ENCODE data around the gene SPACA9.

The SPACA9 gene

DNA sequence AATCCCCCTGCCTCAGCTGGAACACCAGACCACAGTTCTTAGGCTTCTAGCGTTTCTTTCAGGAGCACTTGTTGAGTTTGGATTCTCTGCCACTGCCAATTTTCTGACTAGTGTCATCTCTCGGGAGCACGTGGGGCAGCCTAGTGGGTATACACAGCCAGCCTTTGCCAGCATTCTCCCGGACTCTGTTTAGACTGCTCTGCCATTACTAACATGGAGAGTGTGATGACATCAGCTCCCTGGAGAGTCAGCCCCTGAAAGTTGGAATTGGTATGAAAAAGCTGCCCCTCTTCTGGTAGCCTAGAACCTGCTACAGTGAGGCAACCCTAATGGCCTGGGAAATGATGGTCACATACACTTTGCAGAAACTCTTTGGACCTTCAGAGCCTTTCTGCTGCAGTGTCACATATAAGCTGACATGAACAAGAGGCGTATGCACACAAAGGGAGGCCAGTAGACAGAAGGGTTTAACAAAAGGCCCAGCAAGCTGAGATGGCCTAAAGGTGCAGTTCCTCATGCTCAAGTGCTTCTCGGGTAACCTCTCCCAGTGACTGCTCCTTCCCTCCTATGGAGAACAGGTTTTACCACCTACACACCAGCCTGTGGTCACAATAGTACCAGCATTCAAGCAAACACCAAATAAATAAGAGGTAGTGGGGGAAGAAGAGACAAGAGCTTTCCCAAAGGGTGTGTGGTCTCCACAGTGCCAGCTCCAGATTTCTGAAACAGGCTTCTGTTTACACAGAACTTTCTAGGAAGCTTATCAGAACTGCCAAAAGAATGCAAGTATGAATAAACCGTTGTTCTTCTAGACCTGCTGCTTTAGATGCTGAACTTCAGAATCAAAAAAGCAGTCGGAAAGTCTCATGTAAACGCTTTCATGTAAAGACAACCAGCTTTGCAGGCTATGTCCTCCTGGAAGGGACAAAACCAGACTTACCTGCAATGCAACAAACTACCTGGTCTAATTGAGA, 16.5 kb downstream of the SPACA9 start:
- DNase-seq (ENCODE audit: low spot score): no peak

DNA sequence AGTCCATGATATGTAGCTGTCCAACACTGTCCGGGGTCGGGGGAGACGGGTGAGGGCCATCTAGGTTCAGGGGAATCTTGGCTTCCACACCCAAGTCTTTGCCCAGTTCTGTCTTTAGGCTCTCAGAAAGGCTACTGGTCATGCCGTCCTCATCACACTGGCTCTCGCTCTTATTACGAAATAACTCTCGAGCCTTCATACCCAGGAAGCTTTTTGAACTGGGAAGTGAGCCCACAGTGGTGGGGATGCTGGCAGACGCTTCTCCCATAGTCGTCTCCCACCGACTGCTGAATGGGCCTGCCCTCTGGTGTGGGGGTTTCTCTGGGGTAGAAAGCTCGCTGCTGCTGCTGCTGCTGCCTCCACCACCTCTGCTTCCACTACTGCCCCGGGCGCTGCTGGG, 17.6 kb downstream of the SPACA9 start:
- no peak for DNase-seq (ENCODE audit: low spot score)

DNA sequence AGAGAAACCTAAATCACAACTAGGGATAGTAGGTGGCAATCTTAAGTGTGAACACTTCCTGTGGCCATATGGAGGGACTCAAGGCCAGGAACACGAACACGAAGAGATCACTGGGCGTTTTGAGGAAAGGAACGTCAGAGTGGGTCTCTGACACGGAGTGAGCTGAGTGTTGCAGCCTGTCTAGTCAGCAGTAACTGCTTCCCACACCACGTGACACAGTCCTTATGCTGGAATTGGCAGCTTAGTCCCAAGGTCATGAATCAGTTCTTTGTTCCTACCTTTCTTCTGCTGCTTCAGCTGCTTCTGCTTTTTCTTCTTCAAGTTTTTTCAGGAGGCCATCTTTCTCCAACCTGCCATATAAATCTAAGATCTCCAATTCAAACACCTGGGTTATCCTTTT, 18.2 kb downstream of the SPACA9 start:
- no peak for DNase-seq (ENCODE audit: low spot score)

DNA sequence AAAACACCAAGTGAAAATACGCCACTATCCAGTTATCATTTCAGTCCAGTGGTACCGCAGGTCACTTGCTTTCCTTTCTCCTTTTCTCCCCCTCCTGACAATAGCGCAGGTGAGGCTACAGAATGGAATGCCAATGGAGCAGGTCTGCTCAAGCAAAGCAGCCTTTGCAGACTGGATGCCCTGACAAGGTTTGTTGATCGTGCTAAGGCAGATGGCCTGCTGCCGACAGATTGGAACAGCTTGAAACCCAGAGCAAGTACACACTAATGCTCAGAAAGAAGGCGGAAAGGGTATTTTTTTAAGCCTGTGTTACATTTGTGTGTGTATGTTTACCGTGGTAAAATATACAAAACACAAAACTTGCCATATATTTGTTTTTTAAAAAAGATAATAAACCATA, 19.4 kb downstream of the SPACA9 start:
- DNase-seq (ENCODE audit: low spot score): no peak

DNA sequence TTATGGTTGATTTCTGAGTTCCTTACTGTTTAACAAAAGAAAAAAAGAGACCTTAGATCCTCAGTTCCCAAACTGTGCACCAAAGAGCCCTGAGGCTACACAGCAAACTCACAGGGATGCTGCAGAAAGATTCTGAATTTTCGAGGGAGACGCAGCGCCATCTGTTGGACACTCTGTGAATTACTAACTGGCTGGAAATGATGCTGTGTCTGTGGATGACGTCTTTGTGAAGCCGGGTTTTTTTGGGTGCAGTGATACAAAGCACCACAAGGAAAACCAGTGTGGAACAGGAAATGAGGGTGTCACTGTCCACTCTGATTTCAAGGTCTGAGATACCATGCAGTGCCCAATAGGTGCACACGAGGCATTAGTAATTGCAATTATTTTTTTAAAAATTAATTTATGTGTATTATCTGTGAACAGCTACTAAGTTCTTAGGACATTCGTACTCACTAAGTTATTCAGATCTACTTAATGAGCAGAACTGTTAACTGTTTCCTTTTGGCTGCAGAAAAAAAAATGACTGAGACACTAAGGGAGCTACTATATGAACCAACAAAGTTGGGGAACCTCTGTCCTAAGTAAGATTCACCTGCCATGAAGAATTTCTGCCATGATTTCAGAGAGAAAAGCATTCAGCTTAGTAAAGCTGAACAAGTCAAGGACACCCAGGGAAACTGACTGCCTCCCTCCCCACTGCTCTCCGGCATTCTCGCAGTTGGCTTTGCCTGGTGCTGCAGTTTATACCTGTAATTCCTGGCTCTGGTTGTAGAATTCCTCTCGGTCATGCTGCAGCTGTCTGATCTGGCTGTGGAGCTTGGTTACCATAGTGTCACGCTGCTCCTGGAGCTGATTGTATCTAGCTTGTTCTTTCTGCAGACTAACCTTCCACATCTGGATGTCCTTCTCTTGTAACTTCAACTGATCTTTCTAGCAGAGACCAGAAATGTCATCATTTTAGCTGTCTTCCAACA, 23.4 kb downstream of the SPACA9 start:
- DNase-seq (ENCODE audit: low spot score): peak; percentile 90

DNA sequence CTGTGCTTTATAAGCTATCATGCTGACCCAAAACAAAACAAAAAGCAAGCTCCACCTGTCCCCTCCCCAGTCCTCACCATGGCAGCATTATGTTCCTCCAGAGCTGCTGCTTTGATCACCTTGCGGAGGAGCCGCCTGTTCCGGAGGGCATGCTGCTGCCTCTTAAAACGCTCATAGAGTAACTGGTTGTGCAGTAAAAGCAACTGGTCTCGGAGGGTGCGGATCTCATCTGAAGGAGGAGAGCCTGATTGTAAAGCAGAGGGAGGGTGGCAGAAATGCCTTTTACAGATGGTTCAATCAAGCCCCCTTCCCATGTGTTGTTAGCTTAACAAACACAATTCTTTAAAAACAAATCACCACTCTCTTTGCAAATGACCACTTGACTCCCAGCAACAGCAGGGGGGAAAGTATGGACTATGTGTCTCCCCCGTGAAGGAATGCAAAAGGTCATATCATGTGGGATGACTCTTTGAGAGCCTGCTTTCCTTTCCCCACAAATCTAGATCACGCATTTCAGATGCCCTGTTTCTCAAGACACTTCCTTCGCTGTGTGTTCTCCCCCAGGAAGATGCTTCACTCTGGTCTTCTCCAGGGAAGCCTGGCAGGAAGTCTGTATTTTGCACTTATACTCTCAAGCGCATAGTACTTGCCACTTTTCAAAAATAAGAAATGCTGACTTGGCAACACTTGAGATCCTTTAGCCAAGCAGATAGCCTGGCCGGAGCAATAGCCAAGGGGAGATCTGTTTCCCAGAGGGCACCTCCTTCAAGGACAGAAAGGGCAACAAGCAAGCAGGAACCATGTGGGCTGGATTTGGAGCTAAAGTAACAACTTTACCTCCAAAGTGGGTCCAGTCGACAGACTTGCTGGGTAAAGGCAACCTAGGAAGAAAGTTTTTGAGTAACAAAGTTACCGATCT, 25.1 kb downstream of the SPACA9 start:
- DNase-seq (ENCODE audit: low spot score): no peak

DNA sequence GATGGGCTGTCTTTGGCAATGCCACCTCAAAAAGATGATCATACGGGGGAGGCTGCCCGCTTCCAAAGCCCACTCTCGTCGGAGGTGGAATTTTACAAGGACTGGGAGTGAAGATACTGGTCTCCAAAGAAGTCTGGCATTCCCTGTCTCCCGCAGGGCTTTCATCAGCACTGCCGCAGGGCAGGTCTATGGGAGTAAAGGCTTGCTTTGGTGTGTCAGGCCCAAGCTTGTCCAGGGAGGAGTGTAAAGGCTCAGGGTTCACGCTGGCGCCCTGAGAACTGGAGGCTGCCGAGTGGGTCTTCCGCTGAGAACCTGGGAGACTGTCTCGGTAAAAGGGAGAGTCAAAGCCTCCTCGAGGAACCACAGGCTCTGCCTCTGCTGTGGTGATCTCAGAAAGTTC, 27.0 kb downstream of the SPACA9 start:
- no peak for DNase-seq (ENCODE audit: low spot score)

DNA sequence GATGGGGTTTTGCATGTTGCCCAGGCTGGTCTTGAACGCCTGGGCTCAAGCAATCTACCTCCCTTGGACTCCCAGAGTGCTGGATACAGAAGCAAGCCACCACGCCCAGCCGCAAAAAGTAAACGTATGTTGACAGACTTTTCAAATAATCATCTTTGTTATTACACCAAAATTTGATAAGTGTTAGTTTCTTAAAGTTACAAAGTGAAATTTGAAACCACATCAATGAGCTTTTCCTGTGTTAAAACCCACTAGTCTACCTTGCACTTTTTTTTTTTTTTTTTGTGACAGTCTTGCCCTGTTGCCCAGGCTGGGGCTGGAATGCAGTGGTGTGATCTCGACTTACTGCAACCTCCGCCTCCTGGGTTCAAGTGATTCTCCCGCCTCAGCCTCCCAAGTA, 29.9 kb downstream of the SPACA9 start:
- DNase-seq (ENCODE audit: low spot score): no peak

DNA sequence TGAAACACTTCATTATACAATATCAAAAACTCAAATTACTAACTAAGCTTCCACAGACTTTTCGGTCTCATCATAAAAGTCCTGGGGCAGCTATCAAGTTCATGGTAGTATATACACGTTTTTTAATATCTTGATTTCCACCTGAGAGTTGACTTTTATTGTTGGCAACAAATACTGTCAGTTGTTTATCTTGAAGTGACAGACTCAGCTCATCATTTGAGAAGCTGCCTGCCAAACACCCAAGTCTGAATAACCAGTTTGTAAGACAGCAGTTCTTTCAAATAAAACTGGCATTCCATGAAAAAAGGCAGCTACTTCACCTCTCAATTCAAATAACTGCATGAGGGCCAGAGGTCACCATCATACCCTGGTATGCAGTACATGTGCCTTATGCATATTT, 30.6 kb downstream of the SPACA9 start:
- no peak for DNase-seq (ENCODE audit: low spot score)

DNA sequence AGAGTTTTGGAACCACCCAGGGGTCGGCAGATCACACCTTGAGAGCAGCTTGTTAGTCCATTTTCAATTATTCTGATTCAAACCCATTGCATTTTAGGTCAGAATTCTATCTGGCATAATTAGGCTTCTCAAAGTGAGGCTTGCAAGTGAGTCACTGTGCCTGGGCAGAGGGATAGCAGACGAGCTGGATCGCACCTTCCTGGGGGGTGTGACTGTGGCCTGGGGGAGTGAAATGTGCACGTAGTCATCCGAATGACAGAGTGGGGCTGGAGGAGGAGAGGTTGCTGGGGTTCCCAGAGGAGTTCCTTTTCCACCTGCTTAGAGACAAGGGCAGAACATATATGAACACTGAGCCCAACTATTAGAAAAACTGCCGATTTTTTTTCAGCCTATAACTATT, 31.7 kb downstream of the SPACA9 start:
- DNase-seq (ENCODE audit: low spot score): no peak

DNA sequence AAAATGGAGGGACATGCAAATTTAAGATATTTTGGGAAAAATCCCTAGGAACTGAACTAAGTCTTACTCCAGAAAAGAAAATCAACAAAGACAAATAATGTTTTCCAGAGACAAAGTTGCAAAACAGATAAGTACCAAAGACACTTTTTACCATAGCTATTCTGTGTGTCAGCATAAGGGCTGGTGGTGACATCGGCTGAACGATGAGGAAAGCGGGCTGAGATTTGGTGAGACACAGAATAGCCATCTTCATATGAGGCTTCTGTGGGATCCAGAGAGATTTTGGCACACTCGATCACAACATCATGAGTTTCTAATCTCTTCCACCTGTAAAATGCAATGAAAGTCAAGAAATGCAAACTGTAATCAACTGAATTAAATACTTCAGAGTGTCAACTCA, 33.4 kb downstream of the SPACA9 start:
- DNase-seq (ENCODE audit: low spot score): no peak

DNA sequence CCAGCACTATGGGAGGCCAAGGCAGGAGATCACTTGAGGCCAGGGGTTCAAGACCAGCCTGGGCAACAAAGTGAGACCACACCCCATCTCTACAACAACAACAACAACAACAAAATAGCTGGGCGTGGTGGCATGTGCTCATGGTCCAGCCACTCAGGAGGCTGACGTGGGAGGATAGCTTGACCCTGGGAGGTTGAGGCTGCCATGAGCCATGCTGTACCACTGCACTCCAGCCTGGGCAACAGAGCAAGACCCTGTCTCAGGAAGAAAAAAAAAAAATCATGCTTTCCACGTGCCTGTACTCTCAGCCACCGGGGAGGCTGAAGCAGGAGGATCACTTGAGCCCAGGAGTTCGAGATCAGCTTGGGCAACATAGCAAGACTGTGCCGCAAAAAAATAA, 36.2 kb downstream of the SPACA9 start:
- DNase-seq (ENCODE audit: low spot score): no peak

DNA sequence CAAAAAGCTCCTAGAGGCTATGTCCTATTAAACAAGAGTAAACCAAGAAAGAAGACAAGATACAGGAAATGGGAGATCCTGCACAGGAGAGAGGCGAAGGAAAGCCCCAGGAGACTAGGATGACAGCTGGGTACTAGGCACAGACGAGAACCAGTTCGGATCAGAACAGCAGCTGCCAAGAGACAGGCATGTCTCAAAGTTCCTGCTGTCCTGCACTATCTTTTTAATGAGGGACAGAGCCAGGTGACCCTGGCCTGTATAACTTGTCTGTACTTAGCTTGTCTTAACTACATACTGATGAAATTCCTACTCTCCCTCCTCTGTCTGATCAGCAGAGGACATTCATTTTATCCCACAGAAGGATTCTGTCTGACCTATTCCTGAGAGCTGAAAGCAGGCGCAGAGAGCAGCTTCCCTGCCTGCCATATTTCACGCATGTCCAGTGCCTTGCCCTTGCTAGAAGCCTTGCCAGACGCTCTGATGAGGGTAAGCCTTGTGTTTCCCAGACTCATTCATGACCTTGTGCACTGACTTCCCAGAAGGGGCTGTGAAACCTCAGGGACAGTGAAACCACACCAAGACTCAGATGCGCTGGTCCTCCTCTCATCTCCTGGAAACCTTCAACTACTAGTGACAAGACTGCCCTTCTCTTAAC, 41.0 kb downstream of the SPACA9 start:
- no peak for DNase-seq (ENCODE audit: low spot score)

DNA sequence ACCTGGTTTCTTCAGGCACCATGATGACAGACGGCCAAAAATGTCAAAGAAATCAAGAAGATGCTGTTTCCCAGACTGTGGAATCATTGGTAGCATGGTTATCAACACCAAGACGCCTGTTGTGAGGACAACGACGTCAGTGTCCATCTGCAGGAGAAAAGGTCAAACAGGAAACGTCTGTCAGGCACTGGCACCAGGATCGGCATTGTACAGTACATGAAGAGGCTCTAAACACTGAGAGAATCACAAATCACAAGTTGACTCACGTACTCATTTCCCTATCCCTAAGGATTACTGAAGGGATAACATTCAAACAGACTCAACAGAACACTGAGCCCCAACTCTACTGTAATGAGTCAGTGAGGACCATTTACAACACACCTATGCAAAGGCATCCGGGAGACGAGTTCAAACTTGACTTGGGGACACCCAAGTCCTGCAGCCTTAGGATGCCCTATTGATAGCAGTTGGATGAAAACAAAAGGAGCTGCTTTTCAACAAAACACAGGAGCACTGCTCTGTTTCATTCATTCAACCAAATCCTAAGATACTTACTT, 44.7 kb downstream of the SPACA9 start:
- no peak for DNase-seq (ENCODE audit: low spot score)

DNA sequence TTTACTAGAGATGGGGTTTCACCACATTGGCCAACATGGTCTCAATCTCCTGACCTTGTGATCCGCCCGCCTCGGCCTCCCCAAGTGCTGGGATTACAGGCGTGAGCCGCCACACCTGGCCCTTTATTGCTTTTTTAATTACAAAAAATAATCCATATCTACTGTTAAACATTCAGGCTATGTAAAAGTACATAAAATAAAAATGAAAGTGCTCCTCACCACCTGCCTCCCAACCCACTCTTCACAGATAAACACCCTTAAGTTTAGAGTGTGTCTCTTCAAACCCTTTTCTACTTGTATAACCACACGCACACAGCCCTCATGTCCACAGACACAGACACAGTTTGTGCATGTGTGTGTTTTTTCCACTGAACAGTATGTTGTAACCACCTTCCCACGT, 49.0 kb downstream of the SPACA9 start:
- no peak for DNase-seq (ENCODE audit: low spot score)

DNA sequence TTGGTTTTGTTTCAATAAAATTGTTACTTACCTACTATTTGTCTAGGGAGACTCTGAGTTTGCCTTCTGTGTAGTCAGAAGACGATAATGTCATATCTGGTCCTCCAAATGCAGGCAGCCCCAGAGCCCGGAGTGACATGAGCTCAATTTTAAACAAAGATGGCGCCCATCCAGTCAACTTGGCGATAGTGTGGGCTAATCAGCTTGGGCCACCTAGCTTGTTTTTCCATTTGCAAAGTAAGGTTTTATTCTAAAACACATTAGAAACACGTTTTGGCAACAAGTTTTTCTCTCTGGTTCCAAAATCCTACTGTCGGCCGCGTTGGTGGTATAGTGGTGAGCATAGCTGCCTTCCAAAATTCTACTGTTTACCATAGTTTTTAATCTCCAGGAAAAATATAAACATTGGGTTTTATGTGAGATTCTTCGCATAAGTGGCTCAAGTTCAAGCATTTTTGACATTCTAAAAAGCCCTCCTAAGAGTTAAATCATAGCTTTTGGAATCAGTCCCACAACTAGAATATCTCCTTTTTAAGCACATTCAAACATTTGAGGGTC, 52.6 kb downstream of the SPACA9 start:
- DNase-seq (ENCODE audit: low spot score): no peak

DNA sequence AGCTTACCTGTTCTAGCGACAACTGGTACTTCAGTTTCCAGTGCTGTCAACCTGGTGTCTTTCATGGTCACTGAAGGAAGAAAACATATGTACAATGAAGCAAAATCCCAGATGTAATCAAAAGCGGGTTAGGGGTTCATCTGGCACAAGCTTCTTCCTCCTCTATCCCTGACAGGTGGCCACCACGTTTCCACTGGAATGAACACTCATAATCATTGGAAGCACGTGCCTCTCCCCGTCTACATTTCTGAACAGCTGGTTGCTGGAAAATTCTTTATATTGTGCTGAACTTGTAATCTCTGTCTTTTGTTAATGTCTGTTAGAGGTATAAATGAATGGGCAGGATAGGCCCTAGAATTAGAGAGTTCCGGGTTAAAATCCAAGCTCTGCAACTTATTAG, 56.3 kb downstream of the SPACA9 start:
- DNase-seq (ENCODE audit: low spot score): no peak

DNA sequence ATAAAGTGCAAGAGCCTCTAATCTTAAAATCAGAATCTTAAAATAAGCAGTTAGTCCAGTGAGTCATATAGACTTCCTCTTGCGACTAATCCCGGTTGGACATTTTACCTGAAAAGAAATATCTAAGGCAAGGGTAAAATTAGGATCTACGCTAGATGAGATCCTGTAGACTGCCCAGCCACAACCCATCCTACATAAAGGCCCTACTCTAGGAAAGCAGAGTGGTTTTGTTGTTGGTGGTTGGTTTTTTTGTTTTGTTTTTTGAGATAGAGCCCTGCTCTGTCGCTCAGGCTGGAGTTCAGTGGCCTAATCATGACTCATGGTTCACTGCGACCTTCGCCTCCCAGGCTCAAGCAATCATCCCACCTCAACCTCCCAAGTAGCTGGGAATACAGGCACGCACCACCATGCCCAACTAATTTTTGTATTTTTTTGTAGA, 58.8 kb downstream of the SPACA9 start:
- DNase-seq (ENCODE audit: low spot score): no peak

DNA sequence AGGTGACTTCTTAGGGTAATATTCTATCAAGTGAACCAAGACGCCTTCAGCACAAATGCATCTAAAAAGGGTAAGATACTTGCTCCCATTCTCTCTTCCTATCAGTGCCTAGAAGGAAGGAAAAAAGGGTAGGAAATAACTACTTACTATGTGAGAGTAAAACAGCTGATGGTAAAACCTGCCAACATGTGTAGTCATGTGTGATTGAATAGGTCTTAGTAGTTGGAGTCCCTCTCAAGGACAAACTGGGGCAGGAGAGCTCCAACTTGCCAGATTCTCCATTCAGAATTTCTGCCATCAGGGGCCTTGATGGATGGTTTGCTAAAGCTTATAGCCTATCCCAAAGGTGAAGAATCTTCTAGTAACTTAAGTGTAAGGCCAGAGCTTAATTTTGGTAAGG, 60.5 kb downstream of the SPACA9 start:
- no peak for DNase-seq (ENCODE audit: low spot score)

Measured in hepatic stellate cell (primary cell).